ENCODE data around the gene NMS.

- no peak for TF ChIP-seq CTCF (conservative IDR thresholded peaks at IDR 0.05; ENCODE audit: low read depth, low read length)
- no peak for TF ChIP-seq EZH2 (IDR thresholded peaks at IDR 0.05; ENCODE audit: low read length, unreplicated experiment)
Observed at GRCh38 chr2:100513650-100514049, 43.4 kb downstream of the NMS start.

Data from PC-3 (cell line).